Measurements from ENCODE around the gene AFMID.

AFMID gene

DNA sequence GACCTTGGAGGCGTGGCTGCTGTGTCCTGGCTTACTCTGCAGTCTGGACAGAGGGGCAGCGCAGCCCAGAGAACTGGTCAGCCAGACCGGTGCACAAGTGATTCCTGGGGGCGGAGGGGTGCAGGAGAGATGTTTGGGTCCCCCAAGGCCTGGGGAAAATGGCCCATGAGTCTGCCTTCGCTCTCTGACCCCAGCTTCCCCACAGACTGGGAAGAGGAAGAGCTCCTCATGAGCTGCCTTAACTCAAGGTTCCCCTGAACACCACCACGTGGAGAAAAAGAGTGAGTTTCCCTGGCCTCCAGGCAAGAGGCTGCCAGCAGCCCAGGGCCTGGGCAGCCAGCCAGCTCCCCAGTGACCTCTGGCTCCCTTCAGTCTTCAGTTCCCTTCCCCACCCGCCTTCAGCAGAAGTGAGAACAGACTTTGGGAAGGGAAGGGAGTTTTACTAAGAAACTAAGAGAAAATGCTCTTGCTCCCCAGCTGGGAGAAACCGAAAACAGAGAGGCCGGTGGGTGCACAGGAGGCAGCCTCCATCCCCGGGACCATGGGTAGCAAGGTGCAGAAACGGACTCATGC, 42.9 kb upstream of the AFMID start:
- no peak for DNase-seq (ENCODE audit: extremely low spot score)
- POLR2A ChIA-PET, result interaction anchor here (1.8 to 2.2 kb wide), 2 partner anchors 9 to 42 kb away, joined by 6 to 8 read pairs; partner anchors contain the start of genes AFMID and TK1
- TF ChIP-seq SUZ12 (IDR thresholded peaks at IDR 0.05) (no peak), LEF1 (IDR thresholded peaks at IDR 0.05; ENCODE audit: borderline replicate concordance) (no peak), ELF4 (IDR thresholded peaks at IDR 0.05) (no peak), BHLHE40 (IDR thresholded peaks at IDR 0.05; ENCODE audit: borderline replicate concordance) (no peak), FOXM1 (IDR thresholded peaks at IDR 0.05; ENCODE audit: borderline replicate concordance) (no peak), HDGF (IDR thresholded peaks at IDR 0.05; ENCODE audit: borderline replicate concordance) (no peak), ZNF384 (IDR thresholded peaks at IDR 0.05) (no peak), FOXA1 (IDR thresholded peaks at IDR 0.05) (no peak), NFRKB (IDR thresholded peaks at IDR 0.05) (no peak), FOXK2 (IDR thresholded peaks at IDR 0.05) (no peak), SP1 (IDR thresholded peaks at IDR 0.05) (no peak), L3MBTL2 (conservative IDR thresholded peaks at IDR 0.05) (no peak), ARNT (IDR thresholded peaks at IDR 0.05) (no peak), CTBP1 (IDR thresholded peaks at IDR 0.05; ENCODE audit: borderline replicate concordance) (no peak), TARDBP (IDR thresholded peaks at IDR 0.05) (no peak)
- TF ChIP-seq, protein P1, sequence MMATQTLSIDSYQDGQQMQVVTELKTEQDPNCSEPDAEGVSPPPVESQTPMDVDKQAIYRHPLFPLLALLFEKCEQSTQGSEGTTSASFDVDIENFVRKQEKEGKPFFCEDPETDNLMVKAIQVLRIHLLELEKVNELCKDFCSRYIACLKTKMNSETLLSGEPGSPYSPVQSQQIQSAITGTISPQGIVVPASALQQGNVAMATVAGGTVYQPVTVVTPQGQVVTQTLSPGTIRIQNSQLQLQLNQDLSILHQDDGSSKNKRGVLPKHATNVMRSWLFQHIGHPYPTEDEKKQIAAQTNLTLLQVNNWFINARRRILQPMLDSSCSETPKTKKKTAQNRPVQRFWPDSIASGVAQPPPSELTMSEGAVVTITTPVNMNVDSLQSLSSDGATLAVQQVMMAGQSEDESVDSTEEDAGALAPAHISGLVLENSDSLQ (IDR thresholded peaks at IDR 0.05), result no peak
- CTCF ChIA-PET, result interaction anchor here (2.0 kb wide), 1 partner anchor 9 kb away, joined by 6 read pairs; no protein-coding TSS in a partner anchor

DNA sequence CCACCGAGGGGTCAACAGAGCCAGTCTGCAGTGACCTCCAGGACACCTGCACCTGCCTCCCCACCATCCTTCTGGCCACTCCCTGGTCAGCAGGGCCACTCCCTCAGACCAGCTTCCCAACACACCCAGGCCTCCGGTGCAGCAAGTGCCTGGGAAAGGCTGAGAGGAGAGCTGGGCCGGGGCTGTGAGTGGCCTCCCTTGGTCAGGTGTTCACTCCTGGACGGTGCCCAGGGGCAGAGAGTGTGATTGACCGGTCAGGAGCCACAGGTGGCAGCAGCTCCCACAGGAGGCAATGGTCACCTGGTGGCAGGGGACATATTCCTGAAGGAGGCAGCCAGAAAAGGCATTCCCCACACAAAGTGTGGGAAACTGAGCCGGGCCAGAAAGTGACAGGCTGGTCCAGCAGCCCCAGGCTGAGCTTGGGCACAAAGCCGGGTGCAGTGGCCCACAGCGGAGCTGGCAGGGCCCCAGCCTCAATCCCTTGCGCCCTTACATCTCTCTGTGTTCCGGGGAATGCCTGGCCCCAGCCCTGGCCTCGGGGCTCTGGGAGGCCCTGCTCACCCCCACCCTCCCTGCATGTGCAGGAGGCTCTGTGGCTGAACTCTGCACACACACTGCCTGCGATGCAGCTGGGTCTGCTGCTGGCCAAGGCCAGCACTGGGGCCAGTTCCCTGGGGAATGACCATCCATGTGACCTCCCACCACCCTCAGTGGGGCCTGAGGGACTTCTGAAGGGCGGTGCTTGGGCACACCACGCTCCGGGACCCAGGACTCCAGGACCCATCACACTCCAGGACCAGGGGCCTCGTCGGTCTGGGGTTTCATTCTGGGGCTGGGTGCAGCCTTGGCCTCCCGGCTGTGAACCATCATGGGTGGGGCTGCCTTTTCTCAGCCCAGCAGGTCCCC, 42.2 kb upstream of the AFMID start:
- ChIA-PET POLR2A (interaction anchor here (1.3 to 2.2 kb wide), 3 partner anchors 10 to 42 kb away, joined by 6 to 8 read pairs (median 7); partner anchors contain the start of genes AFMID and TK1), CTCF (interaction anchor here (2.0 kb wide), 1 partner anchor 10 kb away, joined by 6 read pairs; no protein-coding TSS in a partner anchor)
- TF ChIP-seq ELF4 (IDR thresholded peaks at IDR 0.05) (no peak), CTBP1 (IDR thresholded peaks at IDR 0.05; ENCODE audit: borderline replicate concordance) (no peak), SUZ12 (IDR thresholded peaks at IDR 0.05) (no peak), FOXK2 (IDR thresholded peaks at IDR 0.05) (no peak), LEF1 (IDR thresholded peaks at IDR 0.05; ENCODE audit: borderline replicate concordance) (no peak), FOXA1 (IDR thresholded peaks at IDR 0.05) (no peak), HDGF (IDR thresholded peaks at IDR 0.05; ENCODE audit: borderline replicate concordance) (no peak), ZNF384 (IDR thresholded peaks at IDR 0.05) (no peak), NFRKB (IDR thresholded peaks at IDR 0.05) (no peak), FOXM1 (IDR thresholded peaks at IDR 0.05; ENCODE audit: borderline replicate concordance) (no peak), ARNT (IDR thresholded peaks at IDR 0.05) (no peak), SP1 (IDR thresholded peaks at IDR 0.05) (no peak), TARDBP (IDR thresholded peaks at IDR 0.05) (no peak), BHLHE40 (IDR thresholded peaks at IDR 0.05; ENCODE audit: borderline replicate concordance) (no peak), L3MBTL2 (conservative IDR thresholded peaks at IDR 0.05) (no peak)
- TF ChIP-seq, protein P1 (IDR thresholded peaks at IDR 0.05), result no peak
- no peak for DNase-seq (ENCODE audit: extremely low spot score)

GRCh38 chr17:78146471-78146869, 40.7 kb upstream of the AFMID start:
- POLR2A ChIA-PET, result no interaction called here
- CTCF ChIA-PET, result no interaction called here
- DNase-seq (ENCODE audit: extremely low spot score), result no peak
- no peak for TF ChIP-seq TARDBP (IDR thresholded peaks at IDR 0.05)
- TF ChIP-seq ARNT (IDR thresholded peaks at IDR 0.05), result no peak
- TF ChIP-seq LEF1 (IDR thresholded peaks at IDR 0.05; ENCODE audit: borderline replicate concordance), result no peak
- no peak for TF ChIP-seq SUZ12 (IDR thresholded peaks at IDR 0.05)
- no peak for TF ChIP-seq HDGF (IDR thresholded peaks at IDR 0.05; ENCODE audit: borderline replicate concordance)
- TF ChIP-seq FOXM1 (IDR thresholded peaks at IDR 0.05; ENCODE audit: borderline replicate concordance), result no peak
- TF ChIP-seq SP1 (IDR thresholded peaks at IDR 0.05), result no peak
- TF ChIP-seq L3MBTL2 (conservative IDR thresholded peaks at IDR 0.05), result no peak
- TF ChIP-seq FOXK2 (IDR thresholded peaks at IDR 0.05), result no peak
- no peak for TF ChIP-seq ELF4 (IDR thresholded peaks at IDR 0.05)
- no peak for TF ChIP-seq FOXA1 (IDR thresholded peaks at IDR 0.05)
- TF ChIP-seq BHLHE40 (IDR thresholded peaks at IDR 0.05; ENCODE audit: borderline replicate concordance), result no peak
- no peak for TF ChIP-seq ZNF384 (IDR thresholded peaks at IDR 0.05)

DNA sequence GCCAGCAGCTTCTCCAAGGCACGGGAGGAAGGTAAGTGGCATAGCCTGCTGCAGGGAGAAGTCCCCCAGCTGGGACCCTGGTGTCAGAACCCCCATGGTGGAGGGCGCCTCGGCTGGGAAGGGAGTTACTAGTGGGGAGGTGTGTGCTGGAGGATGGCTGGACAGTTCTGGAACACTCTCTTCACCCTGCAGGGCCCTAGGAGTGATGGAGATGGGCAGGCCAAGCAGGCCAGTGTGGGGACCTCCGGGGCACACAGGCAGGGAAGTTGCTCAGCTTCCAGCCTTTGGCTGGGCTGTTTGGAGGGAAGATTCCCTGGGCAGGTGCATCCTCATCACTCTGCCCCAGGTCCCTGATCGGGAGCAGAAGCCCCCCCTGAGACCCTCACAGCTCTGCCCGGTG, 40.3 kb upstream of the AFMID start:
- TF ChIP-seq ZNF384 (IDR thresholded peaks at IDR 0.05) (no peak), BHLHE40 (IDR thresholded peaks at IDR 0.05; ENCODE audit: borderline replicate concordance) (no peak), NFRKB (IDR thresholded peaks at IDR 0.05) (no peak), FOXK2 (IDR thresholded peaks at IDR 0.05) (no peak)
- ChIA-PET POLR2A (no interaction called here), CTCF (no interaction called here)
- DNase-seq (ENCODE audit: extremely low spot score), result no peak

DNA sequence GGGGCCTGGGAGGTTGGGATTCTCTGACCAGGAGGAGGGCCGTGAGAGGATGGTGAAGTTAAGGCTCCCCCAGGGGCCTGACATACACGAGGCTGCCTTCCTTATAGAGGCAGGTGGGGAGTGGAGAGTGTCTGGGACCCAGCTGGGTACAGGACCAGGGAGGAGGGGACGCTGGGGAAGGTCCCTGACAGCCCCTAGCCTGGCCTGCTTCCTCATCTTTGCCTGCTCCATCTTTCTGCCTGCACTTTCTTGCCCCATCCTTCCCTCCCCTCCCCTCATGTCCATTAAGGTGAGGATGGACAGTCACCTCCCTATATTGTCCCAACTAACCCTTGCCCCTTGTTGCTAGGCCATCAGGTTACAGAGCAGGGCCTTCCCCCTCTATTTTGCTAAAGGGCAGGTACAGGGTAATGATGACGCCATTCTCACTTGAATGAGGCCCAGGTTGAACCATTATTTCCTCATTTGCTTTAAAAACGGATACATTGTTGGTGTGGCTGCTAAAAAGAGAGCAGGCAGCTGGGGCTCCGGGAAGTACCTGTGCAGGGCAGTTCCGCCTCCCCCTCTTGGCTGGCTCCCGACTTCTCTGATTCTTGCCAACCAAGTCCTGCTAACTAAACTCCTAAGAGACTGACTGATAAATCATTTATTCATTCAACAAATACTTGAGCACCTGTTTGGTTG, 39.7 kb upstream of the AFMID start:
- no peak for TF ChIP-seq SUZ12 (IDR thresholded peaks at IDR 0.05)
- no peak for TF ChIP-seq FOXK2 (IDR thresholded peaks at IDR 0.05)
- no peak for TF ChIP-seq ARNT (IDR thresholded peaks at IDR 0.05)
- TF ChIP-seq ELF4 (IDR thresholded peaks at IDR 0.05), result no peak
- no peak for TF ChIP-seq LEF1 (IDR thresholded peaks at IDR 0.05; ENCODE audit: borderline replicate concordance)
- no peak for TF ChIP-seq FOXA1 (IDR thresholded peaks at IDR 0.05)
- no peak for TF ChIP-seq HDGF (IDR thresholded peaks at IDR 0.05; ENCODE audit: borderline replicate concordance)
- no peak for TF ChIP-seq L3MBTL2 (conservative IDR thresholded peaks at IDR 0.05)
- TF ChIP-seq CTBP1 (IDR thresholded peaks at IDR 0.05; ENCODE audit: borderline replicate concordance), result no peak
- no peak for TF ChIP-seq BHLHE40 (IDR thresholded peaks at IDR 0.05; ENCODE audit: borderline replicate concordance)
- TF ChIP-seq NFRKB (IDR thresholded peaks at IDR 0.05), result no peak
- TF ChIP-seq TARDBP (IDR thresholded peaks at IDR 0.05), result no peak
- no peak for TF ChIP-seq SP1 (IDR thresholded peaks at IDR 0.05)
- TF ChIP-seq ZNF384 (IDR thresholded peaks at IDR 0.05), result no peak
- TF ChIP-seq, protein P1 (IDR thresholded peaks at IDR 0.05), result no peak
- TF ChIP-seq FOXM1 (IDR thresholded peaks at IDR 0.05; ENCODE audit: borderline replicate concordance), result no peak
- CTCF ChIA-PET, result no interaction called here
- POLR2A ChIA-PET, result interaction anchor here (0.7 kb wide), 1 partner anchor 11 kb away, joined by 4 read pairs; no protein-coding TSS in a partner anchor
- DNase-seq (ENCODE audit: extremely low spot score), result no peak
